Jurkat, Clone E6-1 (cell line): ENCODE measurements around the gene ADAM12.
"Not testable (repeated sequence)": the region's sequence is repeated elsewhere in the genome, so short reads cannot be mapped to it uniquely, and the experiment has no call there.

Experiments used
- DNase-seq: peaks from one replicate; pipeline ENCODE4 v3.0.0-alpha.2; 2011; ENCODE audit warnings: low read depth, low spot score
- H3K4me3 ChIP-seq: 2 replicates; pipeline ENCODE4 v1.5.1; 2011; ENCODE audit warnings: mild to moderate bottlenecking, low read length, control low read depth, moderate library complexity

The ADAM12 gene

GRCh38 chr10:126247446-126247975, 140.8 kb downstream of the ADAM12 start:
- DNase-seq: no peak
- H3K4me3 ChIP-seq: no peak overlapping the region

DNA sequence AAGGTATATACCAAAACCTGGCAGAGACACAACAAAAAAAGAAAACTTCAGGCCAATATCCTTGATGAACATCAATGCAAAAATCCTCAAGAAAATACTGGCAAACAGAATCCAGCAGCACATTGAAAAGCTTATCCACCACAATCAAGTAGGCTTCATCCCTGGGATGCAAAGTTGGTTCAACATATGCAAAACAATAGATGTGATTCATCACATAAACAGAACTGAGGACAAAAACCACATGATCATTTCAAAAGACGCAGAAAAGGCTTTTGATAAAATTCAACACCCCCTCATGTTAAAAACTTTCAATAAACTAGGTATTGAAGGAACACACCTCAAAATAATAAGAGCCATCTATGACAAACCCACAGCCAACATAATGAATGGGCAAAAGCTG, 141.9 kb downstream of the ADAM12 start:
- not testable (repeated sequence) for DNase-seq, H3K4me3 ChIP-seq

DNA sequence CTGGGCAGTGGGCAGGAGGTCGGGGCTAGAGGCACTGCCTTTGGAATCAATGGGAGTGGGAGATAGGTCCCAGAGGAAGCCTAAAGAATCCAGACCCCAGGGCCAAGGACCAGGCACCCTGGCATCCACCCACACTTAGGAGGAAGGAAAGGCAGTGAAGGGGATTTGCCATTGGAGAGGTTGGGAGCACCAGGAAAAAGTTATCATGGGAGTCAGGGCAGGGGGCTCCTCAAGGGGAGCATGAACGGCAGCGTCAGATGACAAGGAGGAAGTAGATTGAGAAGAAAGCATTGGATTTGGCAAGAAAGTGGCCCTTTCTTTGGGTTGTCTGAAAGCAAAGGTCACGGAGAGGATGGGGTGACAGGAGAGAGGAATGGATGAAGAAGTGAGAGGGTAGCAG, 142.8 kb downstream of the ADAM12 start:
- no peak for DNase-seq
- H3K4me3 ChIP-seq: no peak overlapping the region

DNA sequence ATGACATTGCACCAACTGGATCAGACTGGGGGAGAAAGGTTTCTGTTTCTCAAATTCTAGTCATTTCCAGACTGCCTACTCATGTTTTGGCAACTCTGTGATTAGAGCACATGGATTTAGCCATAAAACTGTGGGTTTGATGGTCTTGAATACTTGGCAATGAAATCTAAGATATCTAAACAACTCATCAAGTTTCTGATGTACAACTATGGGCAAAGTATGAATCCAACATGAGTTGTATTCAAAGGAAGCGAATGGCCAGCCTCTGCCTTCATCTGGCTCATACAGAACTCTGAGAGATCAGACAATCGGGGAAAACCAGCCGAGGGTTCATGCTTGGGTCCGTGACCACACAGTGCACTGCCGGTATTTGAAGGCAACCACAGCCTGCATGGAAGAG, 144.3 kb downstream of the ADAM12 start:
- DNase-seq: no peak
- H3K4me3 ChIP-seq: no peak overlapping the region

GRCh38 chr10:126243306-126243705, 145.0 kb downstream of the ADAM12 start:
- no peak overlapping the region for H3K4me3 ChIP-seq
- no peak for DNase-seq

DNA sequence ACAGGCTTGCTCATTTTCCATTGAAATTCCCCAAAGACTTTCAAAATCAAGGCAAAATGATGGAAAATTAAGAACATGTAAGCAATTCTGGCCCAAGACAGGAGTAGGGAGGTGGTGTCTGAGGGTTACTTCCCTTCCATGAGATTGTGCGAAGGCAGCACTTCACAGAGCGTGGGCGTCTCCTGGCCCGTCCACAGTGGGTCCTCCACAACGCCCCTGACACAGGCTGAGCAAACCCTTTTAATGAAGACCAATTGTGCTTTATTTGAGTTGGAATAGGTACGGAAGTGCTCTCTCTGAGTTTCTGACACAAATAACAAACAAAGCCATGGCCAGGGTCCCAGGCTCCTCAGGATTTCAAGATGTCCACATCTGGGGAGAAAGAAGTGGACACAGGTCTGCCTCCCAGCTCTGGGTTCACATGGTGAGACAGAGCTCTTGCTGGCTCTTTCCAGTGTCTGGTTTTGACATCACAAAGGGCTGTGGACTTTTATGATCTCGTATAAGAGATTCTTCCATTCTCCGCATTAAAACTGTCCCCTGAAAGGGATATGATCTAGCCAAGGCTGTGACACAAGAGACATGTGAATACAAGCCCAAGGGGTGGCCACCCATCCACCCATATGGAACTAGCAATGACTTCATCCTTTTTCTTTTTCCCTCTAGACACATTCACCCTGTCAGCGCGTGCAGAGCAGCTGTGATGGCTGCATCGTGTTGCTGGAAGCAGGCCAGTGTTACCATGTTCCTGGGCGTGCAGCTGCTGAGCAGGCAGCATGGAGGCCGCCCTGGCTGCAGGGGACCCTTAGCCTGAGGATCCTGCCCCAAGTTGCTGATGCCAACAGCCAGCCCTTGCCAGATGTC, 145.6 kb downstream of the ADAM12 start:
- H3K4me3 ChIP-seq: no peak overlapping the region
- no peak for DNase-seq

DNA sequence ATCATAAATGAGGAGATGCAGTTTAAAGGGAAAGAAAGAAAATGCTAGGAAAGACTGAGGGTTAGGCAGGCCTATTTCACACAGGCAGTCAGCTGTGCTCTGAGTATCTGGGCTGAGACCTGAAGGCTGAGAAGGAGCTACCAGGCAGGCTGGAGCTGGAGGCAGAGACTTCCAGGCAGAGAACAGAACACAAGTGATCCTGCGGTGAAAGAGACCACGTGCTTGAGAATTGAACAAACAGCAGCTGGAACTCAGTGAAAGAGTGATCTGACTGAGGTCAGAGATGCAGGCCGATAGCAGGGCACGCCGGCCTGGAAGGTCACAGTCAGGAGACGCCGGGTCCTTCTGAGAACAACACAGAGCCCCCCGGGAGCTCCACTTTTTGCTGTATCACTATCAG, 147.8 kb downstream of the ADAM12 start:
- DNase-seq: no peak

DNA sequence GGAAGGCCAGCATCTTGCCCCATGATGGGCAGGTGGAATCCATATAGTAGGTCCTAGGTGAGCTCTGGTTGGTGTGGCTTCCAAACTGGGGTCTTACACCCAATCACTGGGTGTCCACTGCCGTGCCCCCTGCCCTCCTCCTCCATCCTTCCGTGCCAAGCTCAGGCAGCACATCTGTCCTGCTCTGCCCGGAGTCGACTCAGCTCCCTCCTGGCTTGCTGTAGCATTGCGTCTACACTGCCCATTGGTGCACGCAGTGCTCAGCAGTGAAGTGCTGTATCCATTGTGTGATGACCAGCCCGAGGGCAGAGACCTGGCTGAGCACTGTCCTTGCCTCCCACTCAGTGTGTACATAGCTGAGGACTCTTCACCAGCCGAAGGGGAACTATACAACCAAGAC, 148.4 kb downstream of the ADAM12 start:
- no peak overlapping the region for H3K4me3 ChIP-seq
- no peak for DNase-seq

More for the DNA sequence above, 147.8 kb downstream of the ADAM12 start:
- H3K4me3 ChIP-seq: no peak overlapping the region

DNA sequence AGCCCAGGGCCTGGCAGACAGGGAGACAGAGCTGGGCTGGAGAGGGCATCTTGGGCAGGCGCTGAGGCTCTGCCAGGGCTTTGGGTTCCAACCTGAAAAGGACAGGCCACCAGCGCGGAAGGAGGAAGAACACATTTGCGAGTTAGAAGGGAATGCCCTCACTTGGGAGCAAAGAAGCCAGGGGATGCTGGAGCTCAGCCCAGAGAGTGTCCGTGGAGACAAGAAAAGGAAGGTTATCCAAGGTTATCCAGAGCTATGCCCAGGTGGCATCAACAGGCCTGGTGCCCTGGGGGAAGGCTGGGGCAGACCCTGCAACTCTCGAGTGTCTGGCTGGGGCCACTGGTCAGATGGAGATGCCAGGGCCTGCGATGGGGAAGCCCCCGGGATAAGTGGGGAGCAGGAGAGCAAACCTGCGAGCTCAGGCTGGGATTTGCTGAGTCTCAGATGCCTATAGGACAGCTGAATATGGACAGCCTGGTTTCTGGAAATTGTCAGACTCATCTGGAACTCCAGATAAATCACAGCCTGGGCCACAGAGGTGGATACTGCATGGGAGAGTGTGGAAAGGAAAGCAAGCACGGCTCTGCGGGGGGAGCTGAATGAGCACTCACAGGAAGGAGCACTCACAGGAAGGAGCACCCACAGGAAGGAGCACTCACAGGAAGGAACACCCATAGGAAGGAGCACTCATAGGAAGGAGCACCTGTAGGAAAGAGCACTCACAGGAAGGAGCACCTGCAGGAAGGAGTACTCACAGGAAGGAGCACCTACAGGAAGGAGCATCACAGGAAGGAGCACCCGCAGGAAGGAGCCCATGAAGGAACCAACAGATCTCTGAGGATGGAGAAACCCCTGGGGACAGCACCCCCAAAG, 152.1 kb downstream of the ADAM12 start:
- DNase-seq: peak; percentile 1
- H3K4me3 ChIP-seq: no peak overlapping the region

DNA sequence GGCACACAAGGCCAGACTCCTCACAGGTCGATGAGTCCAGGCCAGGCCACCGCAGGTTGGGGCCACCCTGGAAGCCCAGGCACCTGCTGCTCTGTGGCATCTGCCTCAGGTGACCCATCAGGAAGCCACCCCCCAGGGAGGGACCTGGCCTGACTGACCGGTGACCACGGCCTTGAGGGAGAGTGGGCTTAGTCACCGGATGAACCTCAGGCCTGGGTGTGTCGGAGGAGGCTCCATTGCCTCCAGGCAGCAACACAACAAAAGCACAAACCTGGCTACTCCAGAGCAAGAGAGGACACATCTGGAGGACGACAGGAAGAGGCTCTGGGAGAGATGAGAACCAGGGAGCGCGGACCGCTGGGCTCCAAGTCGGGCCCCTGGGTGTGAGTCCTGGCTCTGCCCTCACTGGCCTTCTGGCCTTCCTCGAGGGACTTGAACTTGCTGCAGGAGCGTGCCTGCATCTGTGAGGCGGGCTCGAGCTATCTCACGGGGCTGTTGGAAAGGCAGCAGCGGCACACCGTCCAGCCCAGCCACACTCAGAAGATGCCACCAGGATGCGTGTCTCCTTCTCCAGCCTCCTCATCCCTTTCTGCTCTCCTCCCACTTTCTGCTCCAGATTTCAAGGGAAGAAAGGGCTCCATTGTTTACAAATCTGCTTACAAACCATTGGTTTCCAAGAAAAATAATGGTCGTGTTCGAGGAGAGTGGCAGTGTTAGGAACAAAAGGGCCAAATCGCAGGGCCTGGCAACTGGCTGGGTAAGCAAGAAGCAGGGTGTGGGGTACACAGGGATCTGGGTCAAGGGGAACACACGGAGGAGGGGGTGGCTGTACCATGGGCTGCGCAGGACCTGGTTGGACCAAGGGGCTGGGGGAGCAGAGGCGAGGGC, 152.9 kb downstream of the ADAM12 start:
- no peak overlapping the region for H3K4me3 ChIP-seq
- DNase-seq: no peak

- DNase-seq: no peak
- no peak overlapping the region for H3K4me3 ChIP-seq
Measured at GRCh38 chr10:126234630-126235029, 153.6 kb downstream of the ADAM12 start.

DNA sequence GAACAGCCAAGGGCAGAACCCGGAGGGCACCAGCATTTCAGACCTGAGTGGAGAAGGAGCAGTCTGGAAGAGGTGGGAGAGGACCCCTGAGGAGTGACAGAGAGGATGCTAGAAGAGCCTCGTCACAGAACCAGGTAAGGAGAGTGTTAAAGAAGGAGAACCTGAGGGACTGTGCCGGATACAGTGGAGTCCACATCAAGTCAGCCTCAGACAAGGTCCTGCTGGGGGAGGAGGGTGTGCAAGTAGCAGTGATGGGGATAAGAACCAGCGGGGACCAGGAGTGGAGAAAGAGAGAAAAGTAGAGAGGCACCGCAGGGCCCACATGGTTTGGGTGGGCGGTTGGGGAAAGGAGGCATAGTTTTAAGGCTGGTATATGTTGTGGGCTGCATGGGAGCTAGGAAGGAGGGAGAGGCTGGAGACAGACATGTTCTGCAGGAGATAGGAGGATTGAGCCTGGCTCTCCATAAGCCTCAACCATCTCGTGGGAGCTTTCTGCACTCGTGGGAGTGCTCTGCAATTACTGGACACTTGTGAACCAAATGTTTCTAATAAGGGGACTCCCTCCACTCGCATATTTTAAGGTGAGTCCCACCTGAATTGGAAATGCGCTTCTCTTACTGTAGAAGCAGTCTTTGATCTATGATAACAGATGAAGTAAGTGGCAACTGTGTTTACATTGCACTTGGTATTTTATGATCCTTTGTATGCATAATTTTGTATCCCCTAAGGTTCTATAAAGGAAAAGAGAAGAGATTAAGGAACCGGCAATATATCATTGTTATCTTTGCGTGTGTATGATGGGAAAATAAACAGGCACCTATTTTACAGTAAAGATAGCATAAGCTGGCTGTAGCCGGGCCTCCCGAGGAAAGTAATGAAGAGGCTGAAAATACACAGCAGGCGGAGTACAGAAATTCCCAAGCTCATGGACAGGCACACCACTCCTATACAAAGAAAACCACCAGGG, 154.8 kb downstream of the ADAM12 start:
- DNase-seq: no peak
- no peak overlapping the region for H3K4me3 ChIP-seq

- no peak overlapping the region for H3K4me3 ChIP-seq
- DNase-seq: no peak
Measured at GRCh38 chr10:126230587-126230986, 157.7 kb downstream of the ADAM12 start.

GRCh38 chr10:126229686-126230085, 158.6 kb downstream of the ADAM12 start:
- no peak for DNase-seq
- no peak overlapping the region for H3K4me3 ChIP-seq

DNA sequence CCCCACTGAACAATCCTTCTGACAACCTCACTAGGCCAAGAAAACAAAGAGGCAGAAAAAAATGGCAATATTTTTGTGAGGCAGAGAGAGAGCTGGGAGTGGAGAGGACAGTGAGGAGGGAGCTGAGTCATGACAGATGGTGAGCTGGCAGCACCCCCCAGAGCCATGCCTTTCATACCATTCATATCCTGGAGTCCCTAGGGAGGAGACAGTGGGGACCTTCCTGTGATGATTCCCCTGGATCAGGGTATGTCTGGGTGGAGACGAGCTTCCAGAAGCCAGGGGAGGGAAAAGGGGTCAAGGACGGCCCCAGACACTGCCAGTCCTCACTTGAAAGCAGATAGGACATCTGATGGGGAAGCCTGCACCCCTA, 160.5 kb downstream of the ADAM12 start:
- DNase-seq: no peak
- H3K4me3 ChIP-seq: no peak overlapping the region

GRCh38 chr10:126226988-126227761, 161.1 kb downstream of the ADAM12 start:
- DNase-seq: no peak
- H3K4me3 ChIP-seq: no peak overlapping the region

GRCh38 chr10:126226205-126226604, 162.1 kb downstream of the ADAM12 start:
- DNase-seq: no peak
- no peak overlapping the region for H3K4me3 ChIP-seq
